Measurements from ENCODE around the gene WDR90. TPM values are rescaled to one million over a fixed set of nuclear protein-coding genes. Genes with fewer than 3 reads are reported as not detected.
A peak's percentile ranks its signal among the peaks of the same experiment; 100 is the strongest.

Gene WDR90
- total RNA-seq, 5 donors from 2014 or later (not counting 1 experiment from before 2014, with no cell fraction given), result 19.7 to 35.7 (median 23.4) TPM

DNA sequence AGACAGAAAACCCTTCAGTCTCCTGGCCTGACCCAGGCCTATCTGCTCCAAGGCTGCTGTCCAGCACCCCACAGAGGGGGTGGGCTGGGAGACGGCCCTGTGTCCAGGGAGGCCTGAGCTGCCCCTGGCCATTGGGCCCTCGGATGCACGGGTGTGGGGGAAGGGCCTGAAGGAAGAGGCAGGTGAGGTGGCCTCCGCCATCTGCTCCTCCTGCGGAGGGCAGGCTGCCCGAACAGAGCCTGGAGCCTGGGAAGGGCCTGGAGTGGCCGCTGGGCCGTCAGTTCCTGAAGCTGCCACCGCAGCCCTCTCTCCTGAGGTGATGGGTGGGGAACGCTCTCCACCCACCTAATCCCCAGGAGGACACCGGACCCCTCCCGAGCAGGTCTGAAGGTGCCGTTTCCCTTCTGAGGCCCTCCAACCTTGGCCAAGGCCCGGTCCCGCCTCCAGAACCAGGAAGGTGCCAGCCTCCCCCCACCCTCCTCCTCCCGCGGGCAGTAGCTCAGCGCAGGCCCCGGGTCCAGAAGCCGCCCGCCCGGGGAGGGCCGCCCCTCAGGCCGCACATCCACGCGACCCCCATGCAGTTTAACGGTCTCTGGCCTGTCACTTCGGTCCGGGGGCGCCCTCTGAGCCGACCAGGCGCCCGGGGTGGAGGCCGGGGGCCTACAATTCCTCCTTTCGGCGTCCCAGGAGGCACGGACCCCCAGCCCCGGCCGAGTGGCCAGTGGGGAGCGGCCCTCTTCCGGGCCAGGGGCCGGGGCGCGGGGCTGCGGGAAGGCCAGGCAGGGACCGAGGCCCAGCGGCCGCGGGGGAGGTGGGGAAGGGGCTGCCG lies 55.6 kb downstream of the WDR90 start:
- no peaks in the 10 kb centered on the region for H3K9me3 Mint-ChIP-seq
- POLR2A ChIA-PET, result interaction anchor here in 1 of 2 donors (0.6 kb wide), 1 partner anchor 23 kb away, joined by 4 read pairs; no protein-coding TSS in a partner anchor
- Histone ChIP-seq H3K9me3 (no peaks in the 10 kb centered on the region), H3K4me1 (ENCODE audit: control insufficient read depth in 1 of 2, extremely low read depth in 1 of 2, insufficient read depth in 2 of 2, low read length in 2 of 2) (peaks cover 0 to 35% of the 10 kb centered on the region in 2 experiments), H3K27ac (ENCODE audit: low read length) (no peak overlapping the region), H3K4me3 (ENCODE audit: control insufficient read depth in 1 of 2, extremely low read depth in 1 of 2, low read length in 1 of 2) (no peak overlapping the region), H3K27me3 (replicated peaks in 1 of 2; ENCODE audit: control insufficient read depth in 2 of 2, extremely low read depth in 1 of 2, insufficient read depth in 2 of 2, low read length in 1 of 2) (peaks cover 8 to 90% of the 10 kb centered on the region in 2 experiments), H3K36me3 (ENCODE audit: control insufficient read depth in 2 of 2, extremely low read depth in 1 of 2, insufficient read depth in 1 of 2, low read length in 1 of 2) (no peaks in the 10 kb centered on the region)
- H3K4me3 Mint-ChIP-seq, result peak overlapping the region in 1 of 3 donors; percentile 51
- CTCF ChIA-PET, result no interaction called here
- 12% methylated on average over 30 of the region's 50 CpGs for WGBS (ENCODE audit: insufficient coverage)
- H3K27me3 Mint-ChIP-seq, result peaks cover 26 to 57% of the 10 kb centered on the region in 2 donors
- no peaks in the 10 kb centered on the region for H3K36me3 Mint-ChIP-seq
- ATAC-seq (replicated peaks in 1 of 4) (no peak), DNase-seq (no peak)
- H3K4me1 Mint-ChIP-seq, result peaks cover 0 to 16% (median 8%) of the 10 kb centered on the region in 3 donors
- H3K27ac Mint-ChIP-seq, result no peak overlapping the region

- Histone ChIP-seq H3K27me3 (replicated peaks in 1 of 2; ENCODE audit: control insufficient read depth in 2 of 2, extremely low read depth in 1 of 2, insufficient read depth in 2 of 2, low read length in 1 of 2) (peaks cover 8 to 91% of the 10 kb centered on the region in 2 experiments), H3K4me3 (ENCODE audit: control insufficient read depth in 1 of 2, extremely low read depth in 1 of 2, low read length in 1 of 2) (no peak within 1 kb of the TSS), H3K9me3 (no peaks in the 10 kb centered on the region), H3K4me1 (ENCODE audit: control insufficient read depth in 1 of 2, extremely low read depth in 1 of 2, insufficient read depth in 2 of 2, low read length in 2 of 2) (peaks cover 0 to 27% of the 10 kb centered on the region in 2 experiments), H3K36me3 (ENCODE audit: control insufficient read depth in 2 of 2, extremely low read depth in 1 of 2, insufficient read depth in 1 of 2, low read length in 1 of 2) (no peaks in the 10 kb centered on the region), H3K27ac (ENCODE audit: low read length) (no peak within 1 kb of the TSS)
- Mint-ChIP-seq H3K4me3 (peak within 1 kb of the TSS in 1 of 3 donors; percentile 54), H3K36me3 (no peaks in the 10 kb centered on the region), H3K27me3 (peaks cover 26 to 64% of the 10 kb centered on the region in 2 donors), H3K27ac (no peak within 1 kb of the TSS), H3K9me3 (no peaks in the 10 kb centered on the region), H3K4me1 (peaks cover 0 to 13% (median 5%) of the 10 kb centered on the region in 3 donors)
- no peak for DNase-seq
- 3% methylated on average over 95 of the region's 115 CpGs for WGBS (ENCODE audit: insufficient coverage)
- ChIA-PET POLR2A (no interaction called here), CTCF (no interaction called here)
- peak in 3 of 4 experiments; percentile 26 to 39 (median 27) for ATAC-seq (replicated peaks in 1 of 4)
Measured at GRCh38 chr16:705431-706188, 56.4 kb downstream of the WDR90 start, which contains the start of gene FBXL16. Gene FBXL16, minus strand, starts transcription at chr16:705801. Its CDS starts 8,396 bp downstream, at chr16:697405.

- peaks cover 0 to 20% of the 10 kb centered on the region in 2 experiments for H3K4me1 ChIP-seq (ENCODE audit: control insufficient read depth in 1 of 2, extremely low read depth in 1 of 2, insufficient read depth in 2 of 2, low read length in 2 of 2)
- no peak for ATAC-seq (replicated peaks in 1 of 4)
- Mint-ChIP-seq H3K4me3 (peak overlapping the region in 2 of 3 donors; percentile 13 to 54), H3K27me3 (peaks cover 29 to 63% of the 10 kb centered on the region in 2 donors), H3K36me3 (no peaks in the 10 kb centered on the region), H3K9me3 (no peaks in the 10 kb centered on the region), H3K27ac (no peak overlapping the region), H3K4me1 (peaks cover 0 to 11% (median 5%) of the 10 kb centered on the region in 3 donors)
- ChIA-PET POLR2A (no interaction called here), CTCF (no interaction called here)
- 9% methylated on average over 42 of the region's 49 CpGs for WGBS (ENCODE audit: insufficient coverage)
- H3K36me3 ChIP-seq (ENCODE audit: control insufficient read depth in 2 of 2, extremely low read depth in 1 of 2, insufficient read depth in 1 of 2, low read length in 1 of 2), result no peaks in the 10 kb centered on the region
- no peak for DNase-seq
- H3K27ac ChIP-seq (ENCODE audit: low read length), result no peak overlapping the region
- no peaks in the 10 kb centered on the region for H3K9me3 ChIP-seq
- H3K27me3 ChIP-seq (replicated peaks in 1 of 2; ENCODE audit: control insufficient read depth in 2 of 2, extremely low read depth in 1 of 2, insufficient read depth in 2 of 2, low read length in 1 of 2), result peaks cover 8 to 92% of the 10 kb centered on the region in 2 experiments
- H3K4me3 ChIP-seq (ENCODE audit: control insufficient read depth in 1 of 2, extremely low read depth in 1 of 2, low read length in 1 of 2), result no peak overlapping the region
Measured at GRCh38 chr16:706189-707061, 57.3 kb downstream of the WDR90 start.

DNA sequence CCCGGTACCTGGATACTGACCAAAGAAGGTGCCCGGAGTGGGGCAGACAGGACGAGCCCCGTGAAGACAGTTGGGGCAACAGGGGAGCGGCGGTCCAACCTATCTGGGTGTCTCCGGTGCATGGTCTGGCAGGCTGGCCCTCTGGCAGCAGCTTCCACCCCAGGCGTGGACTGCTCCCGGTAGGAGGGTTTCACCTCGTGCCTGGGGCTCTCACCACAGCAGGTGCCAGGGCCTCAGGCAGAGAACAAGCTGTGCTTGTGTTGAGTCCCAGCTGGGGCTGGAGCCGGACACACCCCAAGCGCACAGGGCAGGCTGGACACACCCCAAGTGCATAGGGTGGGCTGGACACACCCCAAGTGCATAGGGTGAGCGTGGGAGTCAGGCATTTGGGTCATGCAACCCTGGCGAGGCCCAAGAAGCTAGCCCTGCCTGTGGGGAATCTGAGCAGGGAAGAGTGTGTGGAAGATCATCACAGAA lies 57.9 kb downstream of the WDR90 start:
- peaks cover 0 to 23% of the 10 kb centered on the region in 2 experiments for H3K4me1 ChIP-seq (ENCODE audit: control insufficient read depth in 1 of 2, extremely low read depth in 1 of 2, insufficient read depth in 2 of 2, low read length in 2 of 2)
- H3K36me3 Mint-ChIP-seq, result no peaks in the 10 kb centered on the region
- H3K36me3 ChIP-seq (ENCODE audit: control insufficient read depth in 2 of 2, extremely low read depth in 1 of 2, insufficient read depth in 1 of 2, low read length in 1 of 2), result no peaks in the 10 kb centered on the region
- peaks cover 0 to 11% (median 5%) of the 10 kb centered on the region in 3 donors for H3K4me1 Mint-ChIP-seq
- H3K27ac ChIP-seq (ENCODE audit: low read length), result no peak overlapping the region
- H3K27me3 ChIP-seq (replicated peaks in 1 of 2; ENCODE audit: control insufficient read depth in 2 of 2, extremely low read depth in 1 of 2, insufficient read depth in 2 of 2, low read length in 1 of 2), result peaks cover 8 to 92% of the 10 kb centered on the region in 2 experiments
- no peak overlapping the region for H3K27ac Mint-ChIP-seq
- ATAC-seq (replicated peaks in 1 of 4), result no peak
- no peak overlapping the region for H3K4me3 ChIP-seq (ENCODE audit: control insufficient read depth in 1 of 2, extremely low read depth in 1 of 2, low read length in 1 of 2)
- CTCF ChIA-PET, result interaction anchor here in 1 of 2 donors (0.6 kb wide), 1 partner anchor 12 kb away, joined by 4 read pairs; no protein-coding TSS in a partner anchor
- H3K27me3 Mint-ChIP-seq, result peaks cover 28 to 60% of the 10 kb centered on the region in 2 donors
- DNase-seq, result no peak
- no peaks in the 10 kb centered on the region for H3K9me3 ChIP-seq
- POLR2A ChIA-PET, result no interaction called here
- H3K9me3 Mint-ChIP-seq, result no peaks in the 10 kb centered on the region
- H3K4me3 Mint-ChIP-seq, result peak overlapping the region in 2 of 3 donors; percentile 13 to 54
- WGBS (ENCODE audit: insufficient coverage), result 36% methylated on average over 10 of the region's 14 CpGs

- WGBS (ENCODE audit: insufficient coverage), result 60% methylated on average over 3 of the region's 3 CpGs
- no peak overlapping the region for H3K27ac ChIP-seq (ENCODE audit: low read length)
- no peaks in the 10 kb centered on the region for H3K9me3 ChIP-seq
- peaks cover 25 to 55% of the 10 kb centered on the region in 2 donors for H3K27me3 Mint-ChIP-seq
- peaks cover 8 to 83% of the 10 kb centered on the region in 2 experiments for H3K27me3 ChIP-seq (replicated peaks in 1 of 2; ENCODE audit: control insufficient read depth in 2 of 2, extremely low read depth in 1 of 2, insufficient read depth in 2 of 2, low read length in 1 of 2)
- H3K4me3 Mint-ChIP-seq, result peak overlapping the region in 1 of 3 donors; percentile 29
- no peak overlapping the region for H3K27ac Mint-ChIP-seq
- CTCF ChIA-PET, result interaction anchor here in 1 of 2 donors (0.6 kb wide), 1 partner anchor 11 kb away, joined by 4 read pairs; no protein-coding TSS in a partner anchor
- H3K4me1 Mint-ChIP-seq, result peaks cover 0 to 11% (median 3%) of the 10 kb centered on the region in 3 donors
- DNase-seq (no peak), ATAC-seq (replicated peaks in 1 of 4) (no peak)
- H3K4me1 ChIP-seq (ENCODE audit: control insufficient read depth in 1 of 2, extremely low read depth in 1 of 2, insufficient read depth in 2 of 2, low read length in 2 of 2), result peaks cover 0 to 23% of the 10 kb centered on the region in 2 experiments
- no peak overlapping the region for H3K4me3 ChIP-seq (ENCODE audit: control insufficient read depth in 1 of 2, extremely low read depth in 1 of 2, low read length in 1 of 2)
- no peaks in the 10 kb centered on the region for H3K9me3 Mint-ChIP-seq
- POLR2A ChIA-PET, result no interaction called here
- no peaks in the 10 kb centered on the region for H3K36me3 Mint-ChIP-seq
- no peaks in the 10 kb centered on the region for H3K36me3 ChIP-seq (ENCODE audit: control insufficient read depth in 2 of 2, extremely low read depth in 1 of 2, insufficient read depth in 1 of 2, low read length in 1 of 2)
Measured at GRCh38 chr16:708019-708418, 58.9 kb downstream of the WDR90 start.
